OCI-LY3 (cell line): Measurements from ENCODE around the gene STAM2.
"Not testable (repeated sequence)": the region's sequence is repeated elsewhere in the genome, so short reads cannot be mapped to it uniquely, and the experiment has no call there.

Experiments
- H2AFZ ChIP-seq: fragments of 200-600, 300-600 bp; shearing (Covaris generic); 2 replicates; pipeline ENCODE4 v1.6.0; 2014; ENCODE audit warnings: antibody characterized with exemption, low read depth, low read length
- H3K27ac ChIP-seq: fragments of 200-600, 300-600 bp; sonication (generic); 2 replicates; pipeline ENCODE4 v1.5.1; 2014; ENCODE audit warnings: mild to moderate bottlenecking, low read length, moderate library complexity, mixed read lengths
- H3K27me3 ChIP-seq: fragments of 200-600, 300-600 bp; sonication (generic); 2 replicates; pipeline ENCODE4 v1.6.1; 2014; ENCODE audit warnings: low read depth, low read length, mixed read lengths
- H3K36me3 ChIP-seq: fragments of 200-600, 300-600 bp; sonication (generic); replicated peaks from 2 replicates; pipeline ENCODE3; 2014; ENCODE audit warnings: low read depth, low read length, mixed read lengths
- H3K4me1 ChIP-seq: fragments of 300-600, 200-600 bp; sonication (generic); 2 replicates; pipeline ENCODE4 v1.6.1; 2014; ENCODE audit warnings: low read length, mixed read lengths
- H3K4me2 ChIP-seq: fragments of 200-600, 300-600 bp; sonication (generic); 2 replicates; pipeline ENCODE4 v1.6.1; 2014; ENCODE audit warnings: low read length, mixed read lengths
- H3K4me3 ChIP-seq: fragments of 300-600, 200-600 bp; sonication (generic); 2 replicates; pipeline ENCODE4 v1.5.1; 2014; ENCODE audit warnings: antibody characterized with exemption, mild to moderate bottlenecking, low read length, moderate library complexity
- H3K79me2 ChIP-seq: fragments of 300-600, 200-600 bp; shearing (Covaris generic); 2 replicates; pipeline ENCODE4 v1.6.1; 2014; ENCODE audit warnings: mild to moderate bottlenecking, low read length, mixed read lengths
- H3K9ac ChIP-seq: fragments of 300-600, 200-600 bp; shearing (Covaris generic); 2 replicates; pipeline ENCODE4 v1.6.0; 2014; ENCODE audit warnings: mild to moderate bottlenecking, low read length, moderate library complexity
- H3K9me3 ChIP-seq: fragments of 200-600, 300-600 bp; shearing (Covaris generic); 2 replicates; pipeline ENCODE4 v1.6.1; 2014; ENCODE audit warnings: low read length, mixed read lengths; ENCODE audit not compliant: insufficient read depth
- H4K20me1 ChIP-seq: fragments of 200-600, 300-600 bp; sonication (generic); 2 replicates; pipeline ENCODE4 v1.6.1; 2016; ENCODE audit warnings: low read length, mixed read lengths; ENCODE audit not compliant: insufficient read depth
- EZH2phosphoT487 ChIP-seq: fragments of 200-600 bp; shearing (Covaris generic); IDR thresholded peaks from 2 replicates; pipeline ENCODE4 v1.6.1; 2018; ENCODE audit warnings: antibody characterized with exemption, mixed run types, low read depth
- TF ChIP-seq, protein P1 (sequence below): fragments of 200-600, 300-600 bp; sonication (generic); IDR thresholded peaks from 2 replicates; pipeline ENCODE4 v1.5.1; 2014; ENCODE audit warnings: antibody characterized with exemption, low read length, low read depth

Gene STAM2

GRCh38 chr2:152167065-152167464 lies 8.5 kb downstream of the STAM2 start:
- no peak overlapping the region for H3K27ac ChIP-seq
- no peaks in the 10 kb centered on the region for H3K36me3 ChIP-seq
- no peak overlapping the region for H3K9ac ChIP-seq
- H4K20me1 ChIP-seq = peaks cover 4% of the 10 kb centered on the region
- no peak overlapping the region; the same call in 1 of the 2 replicates for H3K4me3 ChIP-seq
- no peaks in the 10 kb centered on the region for H3K27me3 ChIP-seq
- H3K4me2 ChIP-seq = peak overlapping the region; percentile 42
- peaks cover 59% of the 10 kb centered on the region for H3K79me2 ChIP-seq
- TF ChIP-seq EZH2phosphoT487 = no peak
- TF ChIP-seq, protein P1, sequence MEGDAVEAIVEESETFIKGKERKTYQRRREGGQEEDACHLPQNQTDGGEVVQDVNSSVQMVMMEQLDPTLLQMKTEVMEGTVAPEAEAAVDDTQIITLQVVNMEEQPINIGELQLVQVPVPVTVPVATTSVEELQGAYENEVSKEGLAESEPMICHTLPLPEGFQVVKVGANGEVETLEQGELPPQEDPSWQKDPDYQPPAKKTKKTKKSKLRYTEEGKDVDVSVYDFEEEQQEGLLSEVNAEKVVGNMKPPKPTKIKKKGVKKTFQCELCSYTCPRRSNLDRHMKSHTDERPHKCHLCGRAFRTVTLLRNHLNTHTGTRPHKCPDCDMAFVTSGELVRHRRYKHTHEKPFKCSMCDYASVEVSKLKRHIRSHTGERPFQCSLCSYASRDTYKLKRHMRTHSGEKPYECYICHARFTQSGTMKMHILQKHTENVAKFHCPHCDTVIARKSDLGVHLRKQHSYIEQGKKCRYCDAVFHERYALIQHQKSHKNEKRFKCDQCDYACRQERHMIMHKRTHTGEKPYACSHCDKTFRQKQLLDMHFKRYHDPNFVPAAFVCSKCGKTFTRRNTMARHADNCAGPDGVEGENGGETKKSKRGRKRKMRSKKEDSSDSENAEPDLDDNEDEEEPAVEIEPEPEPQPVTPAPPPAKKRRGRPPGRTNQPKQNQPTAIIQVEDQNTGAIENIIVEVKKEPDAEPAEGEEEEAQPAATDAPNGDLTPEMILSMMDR = no peak
- no peaks in the 10 kb centered on the region for H3K9me3 ChIP-seq
- H3K4me1 ChIP-seq = peaks cover 18% of the 10 kb centered on the region
- H2AFZ ChIP-seq = no peak overlapping the region

GRCh38 chr2:152166633-152167032 lies 8.9 kb downstream of the STAM2 start:
- Histone ChIP-seq H3K9ac (peak overlapping the region; percentile 5; the same call in 1 of the 2 replicates), H3K27ac (no peak overlapping the region), H3K4me1 (peaks cover 14% of the 10 kb centered on the region), H3K27me3 (no peaks in the 10 kb centered on the region), H3K4me3 (peak overlapping the region; percentile 23; the same call in 1 of the 2 replicates), H3K4me2 (peak overlapping the region; percentile 42), H4K20me1 (peaks cover 4% of the 10 kb centered on the region), H3K9me3 (no peaks in the 10 kb centered on the region), H3K79me2 (peaks cover 56% of the 10 kb centered on the region), H2AFZ (no peak overlapping the region), H3K36me3 (no peaks in the 10 kb centered on the region)
- TF ChIP-seq EZH2phosphoT487 = no peak
- TF ChIP-seq, protein P1 = no peak

- no peak overlapping the region for H3K9ac ChIP-seq
- no peak overlapping the region for H3K27ac ChIP-seq
- no peak overlapping the region for H2AFZ ChIP-seq
- no peak overlapping the region for H3K4me3 ChIP-seq
- peaks cover 12% of the 10 kb centered on the region for H3K4me1 ChIP-seq
- H3K27me3 ChIP-seq = no peaks in the 10 kb centered on the region
- H3K9me3 ChIP-seq = no peaks in the 10 kb centered on the region
- TF ChIP-seq, protein P1 = no peak
- no peak for TF ChIP-seq EZH2phosphoT487
- H3K4me2 ChIP-seq = no peak overlapping the region
- peaks cover 54% of the 10 kb centered on the region for H3K79me2 ChIP-seq
- H4K20me1 ChIP-seq = peaks cover 4% of the 10 kb centered on the region
- no peaks in the 10 kb centered on the region for H3K36me3 ChIP-seq
Measured at GRCh38 chr2:152165780-152166179, 9.8 kb downstream of the STAM2 start.

DNA sequence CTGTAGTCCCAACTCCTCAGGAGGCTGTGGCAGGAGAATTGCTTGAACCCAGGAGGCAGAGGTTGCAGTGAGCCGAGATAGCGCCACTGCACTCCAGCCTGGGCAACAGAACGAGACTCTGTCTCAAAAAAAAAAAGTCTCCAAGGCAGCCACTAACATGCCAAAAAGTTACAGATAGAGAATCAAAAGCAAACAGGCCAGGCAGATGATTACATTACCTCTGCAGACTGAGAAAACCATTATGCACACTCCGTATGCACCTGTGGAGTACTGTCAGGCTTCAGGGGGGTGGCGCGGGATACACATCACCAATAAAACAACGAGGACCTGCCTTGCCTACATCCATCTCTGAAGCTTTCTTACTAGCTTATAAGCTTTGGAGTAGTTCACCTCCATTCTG lies 10.3 kb downstream of the STAM2 start:
- H3K4me2 ChIP-seq = no peak overlapping the region
- peaks cover 4% of the 10 kb centered on the region for H4K20me1 ChIP-seq
- TF ChIP-seq, protein P1 = no peak
- TF ChIP-seq EZH2phosphoT487 = no peak
- peaks cover 12% of the 10 kb centered on the region for H3K4me1 ChIP-seq
- H2AFZ ChIP-seq = no peak overlapping the region
- no peaks in the 10 kb centered on the region for H3K36me3 ChIP-seq
- no peak overlapping the region for H3K27ac ChIP-seq
- peaks cover 49% of the 10 kb centered on the region for H3K79me2 ChIP-seq
- no peaks in the 10 kb centered on the region for H3K9me3 ChIP-seq
- no peak overlapping the region for H3K9ac ChIP-seq
- no peaks in the 10 kb centered on the region for H3K27me3 ChIP-seq
- no peak overlapping the region for H3K4me3 ChIP-seq

GRCh38 chr2:152163669-152164068 lies 11.9 kb downstream of the STAM2 start:
- H3K27me3 ChIP-seq, H3K4me3 ChIP-seq, H3K9ac ChIP-seq, H3K9me3 ChIP-seq, H3K36me3 ChIP-seq, H2AFZ ChIP-seq, H3K4me2 ChIP-seq, H4K20me1 ChIP-seq, H3K27ac ChIP-seq: not testable (repeated sequence)
- peaks cover 35% of the 10 kb centered on the region for H3K79me2 ChIP-seq
- peaks cover 12% of the 10 kb centered on the region for H3K4me1 ChIP-seq
